HL-60 (cell line): ENCODE results near the gene BRINP3.

Source experiments
- DNase-seq, 2 experiments: peaks; one replicate each; pipeline ENCODE4 v3.0.0-alpha.2; 2010 to 2020; ENCODE audit warnings: low read depth in 1 of 2, low spot score in 1 of 2
- H3K27ac ChIP-seq: fragments of 250-450 bp; sonication (Bioruptor Pico); replicated peaks from 2 replicates; pipeline ENCODE4 v1.5.1; 2020; ENCODE audit warnings: mild to moderate bottlenecking, moderate library complexity
- H3K27me3 ChIP-seq: fragments of 250-450 bp; sonication (Bioruptor Pico); 2 replicates; pipeline ENCODE4 v1.5.1; 2021; ENCODE audit warnings: mild to moderate bottlenecking, moderate library complexity; ENCODE audit not compliant: insufficient read depth, poor library complexity, severe bottlenecking
- H3K4me3 ChIP-seq: replicated peaks from 2 replicates; pipeline ENCODE4 v1.5.1; 2011; ENCODE audit warnings: mild to moderate bottlenecking, control low read depth, low read length; ENCODE audit not compliant: insufficient read depth
- CTCF ChIP-seq: IDR thresholded peaks from one replicate; pipeline ENCODE4 v1.5.1; 2011; ENCODE audit warnings: low read length, control low read depth, inconsistent platforms; ENCODE audit not compliant: insufficient read depth
- GABPA ChIP-seq: IDR thresholded peaks from 2 replicates; pipeline ENCODE4 v1.6.1; 2012; ENCODE audit warnings: low read depth
- POLR2AphosphoS5 ChIP-seq: IDR thresholded peaks from 2 replicates; pipeline ENCODE4 v1.6.1; 2012; ENCODE audit warnings: low read depth
- REST ChIP-seq: IDR thresholded peaks from 2 replicates; pipeline ENCODE4 v1.6.1; 2012; ENCODE audit warnings: low read depth; ENCODE audit not compliant: insufficient replicate concordance
- SPI1 ChIP-seq: IDR thresholded peaks from 2 replicates; pipeline ENCODE4 v1.6.1; 2012; ENCODE audit warnings: low read depth, mild to moderate bottlenecking, borderline replicate concordance

The BRINP3 gene

GRCh38 chr1:190258003-190258402 is 219.7 kb downstream of the BRINP3 start:
- Histone ChIP-seq H3K27ac (no peak overlapping the region), H3K4me3 (no peak overlapping the region), H3K27me3 (no peaks in the 10 kb centered on the region)
- DNase-seq = no peak
- no peak for TF ChIP-seq REST
- no peak for TF ChIP-seq SPI1
- TF ChIP-seq POLR2AphosphoS5 = no peak
- TF ChIP-seq GABPA = no peak
- TF ChIP-seq CTCF = no peak

- TF ChIP-seq CTCF (no peak), SPI1 (no peak), GABPA (no peak), POLR2AphosphoS5 (no peak), REST (no peak)
- DNase-seq = no peak
- no peak overlapping the region for H3K27ac ChIP-seq
- no peak overlapping the region for H3K4me3 ChIP-seq
- H3K27me3 ChIP-seq = no peaks in the 10 kb centered on the region
Measured at GRCh38 chr1:190252046-190252445, 225.6 kb downstream of the BRINP3 start.

GRCh38 chr1:190250368-190250767 is 227.3 kb downstream of the BRINP3 start:
- H3K4me3 ChIP-seq = no peak overlapping the region
- DNase-seq = no peak
- H3K27ac ChIP-seq = no peak overlapping the region
- no peak for TF ChIP-seq CTCF
- TF ChIP-seq POLR2AphosphoS5 = no peak
- TF ChIP-seq REST = no peak
- no peak for TF ChIP-seq SPI1
- no peak for TF ChIP-seq GABPA
- H3K27me3 ChIP-seq = no peaks in the 10 kb centered on the region
